PC-3 (cell line): ENCODE results near the gene CAPN5.

Experiments
- CTCF ChIP-seq: fragments of 300-600 bp; sonication (generic); conservative IDR thresholded peaks from 2 replicates; pipeline ENCODE4 v1.5.1; 2017; ENCODE audit warnings: antibody characterized with exemption, low read depth, mild to moderate bottlenecking, low read length
- EZH2 ChIP-seq: fragments of 300-600 bp; sonication (generic); IDR thresholded peaks from one replicate; pipeline ENCODE4 v1.6.1; 2017; ENCODE audit warnings: antibody characterized with exemption, mild to moderate bottlenecking, low read length; ENCODE audit not compliant: unreplicated experiment
- EZH2phosphoT487 ChIP-seq: fragments of 300-600 bp; sonication (generic); IDR thresholded peaks from 2 replicates; pipeline ENCODE4 v1.6.1; 2018; ENCODE audit warnings: mild to moderate bottlenecking, antibody characterized with exemption, low read length, borderline replicate concordance

GRCh38 chr11:77030834-77031414 lies 35.8 kb upstream of the CAPN5 start:
- TF ChIP-seq CTCF (no peak), EZH2phosphoT487 (no peak), EZH2 (no peak)
